ENCODE data around the gene EYS. TPM values are rescaled to one million over a fixed set of nuclear protein-coding genes. Genes with fewer than 3 reads are reported as not detected.

EYS gene
- total RNA-seq, 1 donor from 2014 or later = 0.06 TPM

- H3K4me3 ChIP-seq (ENCODE audit: low read depth, low read length) = no peak overlapping the region
- no peak for TF ChIP-seq CTCF (conservative IDR thresholded peaks at IDR 0.05; ENCODE audit: low read depth, low read length)
- DNase-seq (ENCODE audit: low read depth) = no peak
Observed at GRCh38 chr6:64914124-64914523, 792.9 kb downstream of the EYS start.

GRCh38 chr6:64912966-64913365 is 794.1 kb downstream of the EYS start:
- no peak overlapping the region for H3K4me3 ChIP-seq (ENCODE audit: low read depth, low read length)
- DNase-seq (ENCODE audit: low read depth) = no peak
- TF ChIP-seq CTCF (conservative IDR thresholded peaks at IDR 0.05; ENCODE audit: low read depth, low read length) = no peak

- no peak for TF ChIP-seq CTCF (conservative IDR thresholded peaks at IDR 0.05; ENCODE audit: low read depth, low read length)
- no peak overlapping the region for H3K4me3 ChIP-seq (ENCODE audit: low read depth, low read length)
- no peak for DNase-seq (ENCODE audit: low read depth)
Observed at GRCh38 chr6:64908104-64908503, 798.9 kb downstream of the EYS start.

GRCh38 chr6:64904616-64905015 is 802.4 kb downstream of the EYS start:
- no peak for DNase-seq (ENCODE audit: low read depth)
- H3K4me3 ChIP-seq (ENCODE audit: low read depth, low read length) = no peak overlapping the region
- no peak for TF ChIP-seq CTCF (conservative IDR thresholded peaks at IDR 0.05; ENCODE audit: low read depth, low read length)

GRCh38 chr6:64902596-64902995 is 804.4 kb downstream of the EYS start:
- TF ChIP-seq CTCF (conservative IDR thresholded peaks at IDR 0.05; ENCODE audit: low read depth, low read length) = no peak
- no peak for DNase-seq (ENCODE audit: low read depth)
- no peak overlapping the region for H3K4me3 ChIP-seq (ENCODE audit: low read depth, low read length)

- no peak for TF ChIP-seq CTCF (conservative IDR thresholded peaks at IDR 0.05; ENCODE audit: low read depth, low read length)
- no peak overlapping the region for H3K4me3 ChIP-seq (ENCODE audit: low read depth, low read length)
- DNase-seq (ENCODE audit: low read depth) = no peak
Observed at GRCh38 chr6:64896939-64897338, 810.1 kb downstream of the EYS start.

GRCh38 chr6:64895945-64896344 is 811.1 kb downstream of the EYS start:
- no peak for DNase-seq (ENCODE audit: low read depth)
- H3K4me3 ChIP-seq (ENCODE audit: low read depth, low read length) = no peak overlapping the region
- no peak for TF ChIP-seq CTCF (conservative IDR thresholded peaks at IDR 0.05; ENCODE audit: low read depth, low read length)

Measured in epithelial cell of proximal tubule (primary cell).